ENCODE data around the gene OR52D1.

The OR52D1 gene

GRCh38 chr11:5536482-5536881, 48.0 kb downstream of the OR52D1 start:
- TF ChIP-seq, protein P1, sequence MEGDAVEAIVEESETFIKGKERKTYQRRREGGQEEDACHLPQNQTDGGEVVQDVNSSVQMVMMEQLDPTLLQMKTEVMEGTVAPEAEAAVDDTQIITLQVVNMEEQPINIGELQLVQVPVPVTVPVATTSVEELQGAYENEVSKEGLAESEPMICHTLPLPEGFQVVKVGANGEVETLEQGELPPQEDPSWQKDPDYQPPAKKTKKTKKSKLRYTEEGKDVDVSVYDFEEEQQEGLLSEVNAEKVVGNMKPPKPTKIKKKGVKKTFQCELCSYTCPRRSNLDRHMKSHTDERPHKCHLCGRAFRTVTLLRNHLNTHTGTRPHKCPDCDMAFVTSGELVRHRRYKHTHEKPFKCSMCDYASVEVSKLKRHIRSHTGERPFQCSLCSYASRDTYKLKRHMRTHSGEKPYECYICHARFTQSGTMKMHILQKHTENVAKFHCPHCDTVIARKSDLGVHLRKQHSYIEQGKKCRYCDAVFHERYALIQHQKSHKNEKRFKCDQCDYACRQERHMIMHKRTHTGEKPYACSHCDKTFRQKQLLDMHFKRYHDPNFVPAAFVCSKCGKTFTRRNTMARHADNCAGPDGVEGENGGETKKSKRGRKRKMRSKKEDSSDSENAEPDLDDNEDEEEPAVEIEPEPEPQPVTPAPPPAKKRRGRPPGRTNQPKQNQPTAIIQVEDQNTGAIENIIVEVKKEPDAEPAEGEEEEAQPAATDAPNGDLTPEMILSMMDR (IDR thresholded peaks at IDR 0.05; ENCODE audit: control extremely low read depth, extremely low read depth, low read depth, missing control alignments): no peak
- DNase-seq (ENCODE audit: extremely low spot score): no peak
- ChIA-PET CTCF (no interaction called here), POLR2A (no interaction called here)
